Temporal lobe (tissue), 2 donors: ENCODE measurements around the gene CACNA2D2. TPM values are rescaled to one million over a fixed set of nuclear protein-coding genes. Genes with fewer than 3 reads are reported as not detected.

Experiments
- small RNA-seq: library from RNA; depleted of rRNA; stranded (forward); fragments of <200 nt; gene quantifications from one replicate; pipeline ENCODE3, GENCODE V24; 2014; ENCODE audit warnings: low replicate concordance
- total RNA-seq: library from RNA; depleted of rRNA; stranded (reverse); fragments of >200 nt; gene quantifications from one replicate; pipeline ENCODE4 v1.2.3, GENCODE V29; 2014

The CACNA2D2 gene
- total RNA-seq, 1 donor from 2014 or later: 3.9 TPM

Small RNA genes lying within 50 kb of the gene (small RNA-seq; reads per million reads assigned to genes)
- 0.24 reads per million for gene RNA5SP131

Other genes with a start within 250 kb of the CACNA2D2 start
- gene SEMA3B, start 234.5 kb downstream of the CACNA2D2 start, total RNA-seq: 3.2 TPM
- gene LSMEM2, start 224.5 kb downstream of the CACNA2D2 start, total RNA-seq: not detected
- 10.8 TPM for gene IFRD2, start 211.2 kb downstream of the CACNA2D2 start, total RNA-seq
- gene HYAL3, start 204.2 kb downstream of the CACNA2D2 start, total RNA-seq: 4.9 TPM
- gene NAA80, start 204.2 kb downstream of the CACNA2D2 start, total RNA-seq: 1.5 TPM
- gene HYAL1, start 200.1 kb downstream of the CACNA2D2 start, total RNA-seq: 0.49 TPM
- gene HYAL2, start 180.9 kb downstream of the CACNA2D2 start, total RNA-seq: 24.3 TPM
- 16.5 TPM for gene TUSC2, start 175.4 kb downstream of the CACNA2D2 start, total RNA-seq
- gene RASSF1, start 162.8 kb downstream of the CACNA2D2 start, total RNA-seq: 10.1 TPM
- 5.9 TPM for gene ZMYND10, start 157.9 kb downstream of the CACNA2D2 start, total RNA-seq
- gene NPRL2, start 152.9 kb downstream of the CACNA2D2 start, total RNA-seq: 15.2 TPM
- gene CYB561D2, start 152.8 kb downstream of the CACNA2D2 start, total RNA-seq: 8.1 TPM
- gene TMEM115, start 144.1 kb downstream of the CACNA2D2 start, total RNA-seq: 11.6 TPM
- 8.9 TPM for gene C3orf18, start 64.1 kb upstream of the CACNA2D2 start, total RNA-seq
- gene HEMK1, start 65.9 kb upstream of the CACNA2D2 start, total RNA-seq: 2.5 TPM
- 0.74 TPM for gene CISH, start 108.1 kb upstream of the CACNA2D2 start, total RNA-seq
- gene MAPKAPK3, start 113.5 kb upstream of the CACNA2D2 start, total RNA-seq: 4.2 TPM
- 49.9 TPM for gene DOCK3, start 171.3 kb upstream of the CACNA2D2 start, total RNA-seq